BE2C (cell line): Measurements from ENCODE around the gene PDE6H.
A peak's percentile ranks its signal among the peaks of the same experiment; 100 is the strongest.

Experiments
- DNase-seq: peaks from one replicate; pipeline ENCODE4 v3.0.0-alpha.2; 2020
- H3K27me3 ChIP-seq: fragments of 250-450 bp; sonication (Bioruptor Pico); 2 replicates; pipeline ENCODE4 v1.5.1; 2020; ENCODE audit warnings: mild to moderate bottlenecking
- H3K36me3 ChIP-seq: fragments of 250-450 bp; sonication (Bioruptor Pico); 2 replicates; pipeline ENCODE4 v1.5.1; 2020; ENCODE audit warnings: mild to moderate bottlenecking
- H3K4me1 ChIP-seq: fragments of 250-450 bp; sonication (Bioruptor Pico); 2 replicates; pipeline ENCODE4 v1.5.1; 2020
- H3K4me3 ChIP-seq: 2 replicates; pipeline ENCODE4 v1.5.1; 2011; ENCODE audit warnings: low read depth, low read length
- H3K9me3 ChIP-seq: fragments of 250-450 bp; sonication (Bioruptor Pico); 2 replicates; pipeline ENCODE4 v1.5.1; 2020
- CTCF ChIP-seq: IDR thresholded peaks from 2 replicates; pipeline ENCODE4 v1.5.1; 2012; ENCODE audit warnings: mild to moderate bottlenecking, low read depth, low read length

Gene PDE6H

GRCh38 chr12:14994610-14995009 is 21.8 kb downstream of the PDE6H start:
- no peak overlapping the region for H3K4me3 ChIP-seq
- no peaks in the 10 kb centered on the region for H3K4me1 ChIP-seq
- H3K27me3 ChIP-seq, result no peaks in the 10 kb centered on the region
- no peak for DNase-seq
- H3K36me3 ChIP-seq, result no peaks in the 10 kb centered on the region
- H3K9me3 ChIP-seq, result no peaks in the 10 kb centered on the region
- no peak for TF ChIP-seq CTCF

GRCh38 chr12:14995583-14996425 is 23.0 kb downstream of the PDE6H start:
- no peaks in the 10 kb centered on the region for H3K4me1 ChIP-seq
- H3K9me3 ChIP-seq, result no peaks in the 10 kb centered on the region
- DNase-seq, result no peak
- H3K36me3 ChIP-seq, result no peaks in the 10 kb centered on the region
- no peaks in the 10 kb centered on the region for H3K27me3 ChIP-seq
- peak; percentile 54 for TF ChIP-seq CTCF
- no peak overlapping the region for H3K4me3 ChIP-seq

GRCh38 chr12:14997998-14998397 is 25.2 kb downstream of the PDE6H start:
- TF ChIP-seq CTCF, result no peak
- Histone ChIP-seq H3K27me3 (no peaks in the 10 kb centered on the region), H3K36me3 (no peaks in the 10 kb centered on the region), H3K4me3 (no peak overlapping the region), H3K4me1 (peaks cover 5% of the 10 kb centered on the region), H3K9me3 (no peaks in the 10 kb centered on the region)
- DNase-seq, result no peak

- H3K36me3 ChIP-seq, result no peaks in the 10 kb centered on the region
- no peak overlapping the region for H3K4me3 ChIP-seq
- no peak for DNase-seq
- TF ChIP-seq CTCF, result no peak
- H3K4me1 ChIP-seq, result peaks cover 6% of the 10 kb centered on the region
- no peaks in the 10 kb centered on the region for H3K27me3 ChIP-seq
- no peaks in the 10 kb centered on the region for H3K9me3 ChIP-seq
These were observed 26.3 kb downstream of the PDE6H start for GRCh38 chr12:14999021-14999694.

- DNase-seq, result no peak
- Histone ChIP-seq H3K27me3 (no peaks in the 10 kb centered on the region), H3K4me1 (peaks cover 9% of the 10 kb centered on the region), H3K9me3 (no peaks in the 10 kb centered on the region), H3K4me3 (no peak overlapping the region), H3K36me3 (no peaks in the 10 kb centered on the region)
- no peak for TF ChIP-seq CTCF
These were observed 27.0 kb downstream of the PDE6H start for GRCh38 chr12:14999695-15000365.
